GM12891 (cell line): ENCODE measurements around the gene SUDS3.

Source experiments
- PAX5 ChIP-seq: IDR thresholded peaks from 2 replicates; pipeline ENCODE4 v1.6.1; 2011; ENCODE audit warnings: low read length, moderate library complexity, mild to moderate bottlenecking; ENCODE audit not compliant: insufficient read depth, severe bottlenecking
- POLR2A ChIP-seq: IDR thresholded peaks from 2 replicates; pipeline ENCODE4 v1.6.1; 2011; ENCODE audit warnings: low read depth, low read length, control low read depth
- POLR2AphosphoS5 ChIP-seq: IDR thresholded peaks from 2 replicates; pipeline ENCODE4 v1.6.1; 2011; ENCODE audit warnings: low read depth, low read length, control low read depth
- POU2F2 ChIP-seq: IDR thresholded peaks from 2 replicates; pipeline ENCODE4 v1.6.1; 2011; ENCODE audit warnings: low read depth, mild to moderate bottlenecking, control low read depth, low read length, moderate library complexity
- SPI1 ChIP-seq: IDR thresholded peaks from 2 replicates; pipeline ENCODE4 v1.6.1; 2011; ENCODE audit warnings: low read depth, low read length, control low read depth
- TAF1 ChIP-seq: IDR thresholded peaks from 2 replicates; pipeline ENCODE4 v1.6.1; 2011; ENCODE audit warnings: low read depth, low read length, control low read depth

- TF ChIP-seq POLR2A (no peak), SPI1 (no peak), POLR2AphosphoS5 (no peak), TAF1 (no peak), PAX5 (no peak), POU2F2 (no peak)
Measured at GRCh38 chr12:118427819-118428218, 51.5 kb downstream of the SUDS3 start.
